DND-41 (cell line): ENCODE measurements around the gene CACNA1E.

Experiments
- CTCF ChIP-seq: IDR thresholded peaks from 2 replicates; pipeline ENCODE4 v1.5.1; 2012; ENCODE audit warnings: borderline replicate concordance, low read length, moderate library complexity, mild to moderate bottlenecking; ENCODE audit not compliant: poor library complexity, severe bottlenecking; ENCODE audit errors: extremely low read depth
- EZH2 ChIP-seq: IDR thresholded peaks from 3 replicates; pipeline ENCODE4 v1.6.1; 2012; ENCODE audit warnings: borderline replicate concordance, low read depth, mild to moderate bottlenecking, moderate library complexity, low read length, inconsistent platforms; ENCODE audit not compliant: severe bottlenecking

- TF ChIP-seq CTCF (no peak), EZH2 (no peak)
Measured at GRCh38 chr1:181635110-181635509, 151.8 kb downstream of the CACNA1E start.
